ENCODE measurements around the gene SEC24D. TPM values are rescaled to one million over a fixed set of nuclear protein-coding genes. Genes with fewer than 3 reads are reported as not detected.

Gene SEC24D
- total RNA-seq, 1 experiment from 2014 or later: 61.5 TPM

GRCh38 chr4:118755438-118756226 is 80.3 kb downstream of the SEC24D start:
- Histone ChIP-seq H3K79me1 (ENCODE audit: insufficient read depth, low read depth, low read length, poor library complexity, severe bottlenecking) (no peaks in the 10 kb centered on the region), H4K8ac (replicated peaks; ENCODE audit: insufficient read length, low read depth, low read length) (no peak overlapping the region), H3K23me2 (ENCODE audit: insufficient read length, low read depth, low read length, poor library complexity, severe bottlenecking) (no peaks in the 10 kb centered on the region), H4K20me1 (ENCODE audit: control insufficient read depth, insufficient read depth, insufficient read length) (no peaks in the 10 kb centered on the region), H3K4me2 (ENCODE audit: insufficient read depth, insufficient read length, low read length) (no peak overlapping the region), H2BK20ac (ENCODE audit: low read depth, low read length, poor library complexity, severe bottlenecking) (no peak overlapping the region), H3K27me3 (ENCODE audit: insufficient read depth, low read length) (no peaks in the 10 kb centered on the region), H3K79me2 (ENCODE audit: insufficient read depth, low read length) (no peaks in the 10 kb centered on the region; the same call in 1 of the 2 replicates), H3K56ac (ENCODE audit: insufficient read length, low read depth, low read length) (no peak overlapping the region), H3K23ac (ENCODE audit: insufficient read length, low read depth, low read length) (no peak overlapping the region), H2BK5ac (ENCODE audit: insufficient read length, low read length) (no peak overlapping the region), H3K9me3 (ENCODE audit: control insufficient read depth, low read depth, low read length) (no peaks in the 10 kb centered on the region), H3K14ac (ENCODE audit: insufficient read depth, low read length) (no peak overlapping the region), H3T11ph (ENCODE audit: low read length) (no peak overlapping the region), H3K4me1 (ENCODE audit: insufficient read depth, low read length) (no peaks in the 10 kb centered on the region), H2BK12ac (ENCODE audit: insufficient read length, low read depth, low read length) (no peak overlapping the region), H4K91ac (ENCODE audit: insufficient read length, low read depth, low read length) (no peak overlapping the region), H3K9ac (ENCODE audit: extremely low read depth, insufficient read length, low read length) (no peak overlapping the region), H3K4ac (ENCODE audit: low read depth, low read length) (no peak overlapping the region), H2AK5ac (ENCODE audit: insufficient read length, low read length) (no peak overlapping the region), H2BK120ac (ENCODE audit: low read depth, low read length, poor library complexity, severe bottlenecking) (no peak overlapping the region), H3K27ac (ENCODE audit: insufficient read length, low read depth, low read length) (no peak overlapping the region), H4K5ac (ENCODE audit: insufficient read length, low read depth, low read length) (no peak overlapping the region), H3K18ac (ENCODE audit: insufficient read length, low read depth, low read length) (no peak overlapping the region), H2AFZ (ENCODE audit: low read length) (no peak overlapping the region), H2BK15ac (ENCODE audit: low read depth, low read length) (no peak overlapping the region)
- DNase-seq: no peak
- TF ChIP-seq CTCF (conservative IDR thresholded peaks at IDR 0.05): no peak
- H3K4me1 Mint-ChIP-seq: peaks cover 13 to 15% of the 10 kb centered on the region in 2 experiments
- no peaks in the 10 kb centered on the region for H3K9me3 Mint-ChIP-seq
- peak overlapping the region; percentile 8 to 84 (median 67); a peak in 5 of 7 replicates for H3K27ac Mint-ChIP-seq
- WGBS (ENCODE audit: extremely low coverage, insufficient read length, low lambda C conversion rate): no CpG with 5 or more reads among the region's 2 CpGs
- H3K36me3 Mint-ChIP-seq (ENCODE audit: insufficient read depth in 1 of 3, low read depth in 3 of 3): peaks cover 10 to 19% (median 15%) of the 10 kb centered on the region in 3 experiments; a peak in 6 of 7 replicates
- no peaks in the 10 kb centered on the region for H3K27me3 Mint-ChIP-seq (ENCODE audit: low read depth)
- no peak overlapping the region for H3K4me3 Mint-ChIP-seq
